ENCODE data around the gene WSCD2.

- TF ChIP-seq CTCF (conservative IDR thresholded peaks at IDR 0.05; ENCODE audit: low read length), result no peak
- TF ChIP-seq EZH2phosphoT487 (IDR thresholded peaks at IDR 0.05; ENCODE audit: borderline replicate concordance, low read depth, low read length), result no peak
These were observed 111.8 kb downstream of the WSCD2 start for GRCh38 chr12:108240928-108241327.
